Brain microvascular endothelial cell (primary cell): Measurements from ENCODE around the gene BCAS4.

ENCODE experiments used
- DNase-seq: peaks from one replicate; pipeline ENCODE4 v3.0.0-alpha.2; 2020
- H3K27ac ChIP-seq: fragments of 250-450 bp; sonication (Bioruptor Pico); 2 replicates; pipeline ENCODE4 v1.5.1; 2020; ENCODE audit warnings: mild to moderate bottlenecking, moderate library complexity
- H3K27me3 ChIP-seq: fragments of 250-450 bp; sonication (Bioruptor Pico); replicated peaks from 2 replicates; pipeline ENCODE4 v1.5.1; 2020; ENCODE audit warnings: mild to moderate bottlenecking
- H3K36me3 ChIP-seq: fragments of 250-450 bp; sonication (Bioruptor Pico); replicated peaks from 2 replicates; pipeline ENCODE4 v1.5.1; 2020; ENCODE audit warnings: mild to moderate bottlenecking
- H3K4me3 ChIP-seq: 2 replicates; pipeline ENCODE4 v1.5.1; 2011; ENCODE audit warnings: low read depth, mild to moderate bottlenecking, control low read depth, low read length, moderate library complexity
- in situ Hi-C: cut with HindIII; loops from 2 replicates; pipeline ENCODE4 v1.10.0; 2017; ENCODE audit warnings: low sequenced_read_pairs, low pct_ligation_motif_present
- TF ChIP-seq, protein P1 (sequence below): IDR thresholded peaks from 2 replicates; pipeline ENCODE4 v1.5.1; 2011; ENCODE audit warnings: low read depth, mild to moderate bottlenecking, moderate library complexity, low read length, control low read depth, inconsistent platforms; ENCODE audit errors: missing control alignments

Gene BCAS4

DNA sequence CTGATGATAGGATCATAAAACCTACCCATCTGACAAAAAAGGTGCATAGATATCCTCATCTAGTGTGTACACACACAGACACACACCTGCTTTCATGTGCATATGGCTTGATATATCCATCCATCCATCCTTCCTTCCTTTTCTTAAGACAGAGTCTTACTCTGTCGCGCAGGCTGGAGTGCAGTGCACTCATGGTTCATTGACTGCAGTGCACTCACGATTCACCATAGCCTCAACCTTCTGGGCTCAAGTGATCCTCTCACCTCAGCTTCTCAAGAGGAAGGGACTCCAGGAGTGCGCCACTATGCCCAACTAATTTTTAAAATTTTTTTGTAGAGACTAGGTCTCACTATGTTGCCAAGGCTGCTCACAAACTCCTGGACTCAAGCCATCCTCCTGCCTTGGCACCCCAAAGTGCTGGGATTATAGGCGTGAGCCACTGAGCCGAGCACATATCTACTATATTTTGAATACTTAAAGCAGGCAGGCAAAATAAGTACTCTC is 109.3 kb downstream of the BCAS4 start:
- Histone ChIP-seq H3K27ac (no peak overlapping the region), H3K36me3 (peaks cover 23% of the 10 kb centered on the region), H3K27me3 (no peaks in the 10 kb centered on the region), H3K4me3 (no peak overlapping the region)
- in situ Hi-C loops, result loop anchor here (25.0 kb wide), 1 partner anchor 92 kb away; no protein-coding TSS in a partner anchor
- TF ChIP-seq, protein P1, sequence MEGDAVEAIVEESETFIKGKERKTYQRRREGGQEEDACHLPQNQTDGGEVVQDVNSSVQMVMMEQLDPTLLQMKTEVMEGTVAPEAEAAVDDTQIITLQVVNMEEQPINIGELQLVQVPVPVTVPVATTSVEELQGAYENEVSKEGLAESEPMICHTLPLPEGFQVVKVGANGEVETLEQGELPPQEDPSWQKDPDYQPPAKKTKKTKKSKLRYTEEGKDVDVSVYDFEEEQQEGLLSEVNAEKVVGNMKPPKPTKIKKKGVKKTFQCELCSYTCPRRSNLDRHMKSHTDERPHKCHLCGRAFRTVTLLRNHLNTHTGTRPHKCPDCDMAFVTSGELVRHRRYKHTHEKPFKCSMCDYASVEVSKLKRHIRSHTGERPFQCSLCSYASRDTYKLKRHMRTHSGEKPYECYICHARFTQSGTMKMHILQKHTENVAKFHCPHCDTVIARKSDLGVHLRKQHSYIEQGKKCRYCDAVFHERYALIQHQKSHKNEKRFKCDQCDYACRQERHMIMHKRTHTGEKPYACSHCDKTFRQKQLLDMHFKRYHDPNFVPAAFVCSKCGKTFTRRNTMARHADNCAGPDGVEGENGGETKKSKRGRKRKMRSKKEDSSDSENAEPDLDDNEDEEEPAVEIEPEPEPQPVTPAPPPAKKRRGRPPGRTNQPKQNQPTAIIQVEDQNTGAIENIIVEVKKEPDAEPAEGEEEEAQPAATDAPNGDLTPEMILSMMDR, result no peak
- DNase-seq, result no peak

DNA sequence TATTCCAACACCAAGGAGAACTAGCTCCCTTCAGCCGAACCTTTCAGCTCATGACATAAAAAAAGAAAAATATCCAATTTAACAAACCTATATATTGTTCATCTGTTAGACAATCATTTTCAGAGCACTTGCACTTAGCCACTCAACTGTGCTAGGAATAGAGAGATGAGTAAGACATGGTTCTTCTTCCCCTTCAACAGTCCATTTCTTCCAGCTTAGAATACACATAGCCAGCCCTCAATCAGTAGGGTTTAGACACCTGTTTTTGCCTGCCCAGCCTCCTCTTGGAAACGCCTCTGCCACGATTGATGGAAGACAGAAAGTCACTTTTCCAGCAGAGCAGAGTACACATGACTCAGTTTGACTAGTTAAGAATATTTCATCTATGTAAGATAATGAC is 114.6 kb downstream of the BCAS4 start:
- H3K27me3 ChIP-seq, result no peaks in the 10 kb centered on the region
- no peak for DNase-seq
- TF ChIP-seq, protein P1, result no peak
- in situ Hi-C loops, result loop anchor here (25.0 kb wide), 1 partner anchor 97 kb away; no protein-coding TSS in a partner anchor
- H3K36me3 ChIP-seq, result no peaks in the 10 kb centered on the region
- no peak overlapping the region for H3K4me3 ChIP-seq
- no peak overlapping the region for H3K27ac ChIP-seq

DNA sequence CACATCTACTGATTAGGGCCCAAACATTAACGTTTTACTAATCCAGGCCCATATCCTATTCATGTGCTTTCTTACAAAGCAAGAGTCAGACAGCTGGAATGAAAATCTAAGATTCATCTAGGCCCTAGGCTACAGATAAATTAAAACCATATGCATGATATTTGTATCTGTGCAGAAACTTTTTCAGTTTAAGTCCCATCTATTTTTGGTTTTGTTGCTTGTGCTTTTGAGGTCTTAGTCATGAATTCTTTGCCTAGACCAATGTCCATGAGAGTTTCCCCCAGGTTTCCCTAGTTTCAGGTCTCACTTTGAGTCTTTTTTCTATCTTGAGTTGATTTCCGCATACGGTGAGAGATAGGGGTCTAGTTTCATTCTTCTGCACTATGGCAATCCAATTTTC is 116.2 kb downstream of the BCAS4 start:
- no peak overlapping the region for H3K27ac ChIP-seq
- in situ Hi-C loops, result loop anchor here (25.0 kb wide), 1 partner anchor 99 kb away; no protein-coding TSS in a partner anchor
- H3K27me3 ChIP-seq, result no peaks in the 10 kb centered on the region
- H3K36me3 ChIP-seq, result no peaks in the 10 kb centered on the region
- no peak overlapping the region for H3K4me3 ChIP-seq
- TF ChIP-seq, protein P1, result no peak
- DNase-seq, result no peak

DNA sequence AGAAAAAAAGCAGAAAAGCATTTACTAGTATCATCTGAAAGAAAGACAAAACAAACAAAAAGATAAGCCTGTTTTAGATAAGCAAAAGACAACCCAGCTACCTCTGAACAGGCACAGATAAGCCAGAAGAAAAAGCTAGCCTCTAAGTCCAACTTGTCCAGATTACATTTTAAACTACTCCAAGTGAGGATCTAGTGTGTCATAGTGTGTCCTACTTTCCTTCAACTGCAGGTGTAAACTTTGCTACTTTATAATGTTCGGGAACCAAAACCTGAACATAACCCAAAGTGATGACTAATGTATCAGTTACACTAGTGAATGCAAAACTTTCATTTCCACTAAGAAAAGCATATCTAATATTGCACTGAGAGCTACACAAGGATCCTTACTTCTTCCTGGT is 116.9 kb downstream of the BCAS4 start:
- Histone ChIP-seq H3K36me3 (no peaks in the 10 kb centered on the region), H3K27ac (no peak overlapping the region), H3K27me3 (no peaks in the 10 kb centered on the region), H3K4me3 (no peak overlapping the region)
- in situ Hi-C loops, result loop anchor here (25.0 kb wide), 1 partner anchor 99 kb away; no protein-coding TSS in a partner anchor
- no peak for DNase-seq
- TF ChIP-seq, protein P1, result no peak

DNA sequence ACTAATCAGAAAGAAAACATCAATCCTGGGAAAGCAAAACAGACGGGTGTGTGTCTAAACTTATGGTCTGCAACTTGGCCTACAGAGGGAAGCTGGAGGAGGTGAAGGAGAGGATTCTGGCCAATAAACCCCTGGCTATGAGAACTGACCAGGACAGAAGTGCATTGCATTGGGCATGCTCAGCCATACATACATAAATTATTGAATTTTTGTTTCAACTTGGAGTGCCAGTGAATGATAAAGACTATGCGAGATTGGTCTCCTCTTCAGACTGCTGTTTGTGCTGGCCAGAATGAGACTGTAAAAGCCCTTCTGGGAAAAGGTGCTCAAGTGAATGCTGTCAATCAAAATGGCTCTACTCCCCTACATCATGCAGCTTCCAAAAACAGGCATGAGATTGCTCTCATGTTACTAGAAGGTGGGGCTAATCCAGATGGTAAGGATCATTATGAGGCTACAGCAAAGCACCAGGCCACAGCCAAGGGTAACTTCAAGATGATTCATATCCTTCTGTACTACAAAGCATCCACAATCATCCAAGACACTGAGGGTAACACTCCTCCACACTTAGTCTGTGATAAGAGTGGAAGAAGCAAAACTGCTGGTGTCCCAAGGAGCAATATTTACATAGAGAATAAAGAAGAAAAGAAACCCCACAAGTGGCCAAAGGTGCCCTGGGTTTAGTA is 119.0 kb downstream of the BCAS4 start:
- Histone ChIP-seq H3K4me3 (no peak overlapping the region), H3K27me3 (no peaks in the 10 kb centered on the region), H3K36me3 (no peaks in the 10 kb centered on the region), H3K27ac (peak overlapping the region; percentile 44)
- TF ChIP-seq, protein P1, result no peak
- peak; percentile 78 for DNase-seq
- in situ Hi-C loops, result loop anchor here (25.0 kb wide), 1 partner anchor 102 kb away; no protein-coding TSS in a partner anchor
